Activated CD4-positive, alpha-beta T cell treated with anti-CD3 and anti-CD28 coated beads for 1 hour (primary cell): ENCODE results near the gene ELL2.

Experiments used
- DNase-seq: peaks from one replicate; pipeline ENCODE4 v3.0.0-alpha.2; 2020

Gene ELL2

DNA sequence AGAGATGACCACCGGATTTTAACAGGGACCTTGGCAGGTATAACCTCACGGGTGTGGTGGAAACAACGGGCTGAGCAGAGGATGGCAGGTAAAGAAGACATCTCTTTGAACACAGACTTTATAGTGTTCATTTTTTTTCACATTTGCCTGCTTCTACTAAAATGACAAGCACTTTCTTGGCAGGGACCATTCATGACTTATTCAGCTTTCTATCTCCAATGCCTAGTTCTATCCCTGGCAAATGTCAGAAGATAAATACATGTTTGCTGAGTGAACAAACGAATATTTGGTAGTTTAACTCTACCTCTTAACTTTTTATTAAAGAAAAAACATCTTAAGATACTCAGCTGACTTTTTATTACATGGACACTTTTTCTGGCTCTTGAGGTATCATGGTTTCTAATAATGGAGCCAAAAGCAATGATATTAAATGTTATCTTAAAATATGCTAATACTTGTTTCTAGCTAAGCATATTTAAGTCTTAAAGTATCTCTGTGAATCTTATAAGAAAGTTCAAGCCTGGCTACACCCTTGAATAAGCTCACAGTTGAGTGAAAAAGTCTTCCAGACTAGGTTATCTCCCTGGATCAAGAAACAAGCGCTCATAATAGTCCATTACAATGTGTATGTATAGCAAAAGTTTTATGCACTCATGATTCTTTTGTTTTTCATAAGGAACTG is 8.5 kb downstream of the ELL2 start:
- no peak for DNase-seq

DNA sequence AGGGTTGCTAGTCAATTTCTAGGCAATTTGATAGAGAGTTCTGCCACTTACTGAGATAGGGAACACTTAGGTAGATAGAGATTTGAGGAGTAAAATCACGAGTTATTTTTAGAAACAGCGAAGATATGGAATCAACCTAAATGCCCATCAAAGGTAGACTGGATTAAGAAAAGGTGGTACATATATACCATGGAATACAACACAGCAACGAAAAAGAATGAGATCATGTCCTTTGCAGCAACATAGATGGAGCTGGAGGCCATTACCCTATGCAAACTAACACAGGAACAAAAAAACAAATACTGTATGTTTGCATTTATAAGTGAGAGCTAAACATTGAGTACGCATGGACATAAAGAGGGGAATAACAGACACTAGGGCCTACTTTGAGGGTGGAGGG is 9.7 kb downstream of the ELL2 start:
- no peak for DNase-seq

DNA sequence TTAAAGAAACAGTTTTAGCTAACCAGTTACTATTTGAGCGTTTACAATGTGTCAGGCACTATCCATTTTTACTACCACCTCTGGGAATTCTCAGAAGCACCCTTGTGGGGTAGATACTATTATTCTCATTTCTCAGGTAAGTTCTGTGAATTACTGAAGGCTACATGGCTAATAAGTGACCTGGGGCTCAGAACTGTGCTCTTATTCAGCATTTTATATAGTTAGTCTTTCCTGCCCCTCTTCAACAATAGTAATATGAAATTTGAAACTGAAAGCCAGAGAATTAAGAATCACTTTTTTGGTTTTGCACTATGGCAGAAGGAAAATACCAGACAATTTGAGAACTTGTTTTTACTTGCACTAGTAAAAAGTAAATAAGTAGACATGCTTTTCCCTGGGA is 11.8 kb downstream of the ELL2 start:
- no peak for DNase-seq

DNA sequence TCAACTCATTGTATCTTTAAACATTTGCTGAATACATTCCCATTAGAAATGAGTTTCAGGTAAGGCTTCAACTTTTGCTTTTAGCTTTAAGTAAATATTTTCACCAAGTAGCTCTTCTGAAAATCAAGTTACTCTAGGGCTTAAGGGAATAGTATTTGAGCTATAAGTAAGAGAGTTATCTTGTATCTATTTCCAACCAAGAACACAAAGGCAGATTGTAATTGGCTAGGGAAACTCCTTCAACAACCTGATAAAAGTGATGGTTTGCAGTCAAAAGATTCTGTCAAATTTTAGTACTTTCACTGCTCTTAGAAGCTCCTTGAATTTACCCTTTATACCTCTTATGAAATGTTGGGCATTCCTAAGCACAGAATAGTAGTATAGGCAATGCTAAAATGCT is 13.0 kb downstream of the ELL2 start:
- DNase-seq: no peak

DNA sequence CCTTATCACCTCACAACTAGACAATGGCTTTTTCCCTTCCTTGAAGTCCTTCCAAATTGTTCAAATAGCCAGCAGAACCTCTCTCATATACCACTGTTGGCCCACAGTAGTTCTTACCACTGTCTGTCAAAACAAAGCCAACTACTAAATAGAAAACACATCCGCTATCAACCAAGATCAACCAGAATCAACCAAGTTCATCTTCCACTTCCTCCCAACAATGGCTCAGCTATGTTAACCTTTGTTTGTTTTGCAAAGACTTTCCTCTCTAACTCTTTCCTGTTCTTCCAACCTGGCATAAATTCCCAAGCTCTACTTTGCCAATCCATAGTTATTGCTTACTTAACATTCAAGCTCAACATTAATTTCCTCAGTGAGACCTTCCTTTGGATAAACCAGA is 15.2 kb downstream of the ELL2 start:
- no peak for DNase-seq

DNA sequence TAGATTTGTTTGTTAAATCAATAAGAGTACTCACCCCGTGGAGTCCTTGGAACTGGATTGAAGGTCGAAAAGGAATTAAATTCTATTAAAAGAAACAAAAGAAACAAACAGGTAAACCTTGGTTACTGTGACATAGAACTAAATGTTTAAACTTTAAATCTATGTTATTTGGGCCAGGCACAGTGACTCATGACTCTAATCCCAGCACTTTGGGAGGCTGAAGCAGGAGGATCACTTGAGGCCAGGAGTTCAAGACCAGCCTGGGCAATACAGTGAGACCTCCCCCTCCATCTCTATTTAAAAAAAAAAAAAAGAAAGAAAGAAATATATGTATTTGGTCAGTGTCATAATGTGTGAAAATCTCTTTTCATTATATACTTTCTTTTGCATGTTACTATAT is 18.7 kb downstream of the ELL2 start:
- no peak for DNase-seq

DNA sequence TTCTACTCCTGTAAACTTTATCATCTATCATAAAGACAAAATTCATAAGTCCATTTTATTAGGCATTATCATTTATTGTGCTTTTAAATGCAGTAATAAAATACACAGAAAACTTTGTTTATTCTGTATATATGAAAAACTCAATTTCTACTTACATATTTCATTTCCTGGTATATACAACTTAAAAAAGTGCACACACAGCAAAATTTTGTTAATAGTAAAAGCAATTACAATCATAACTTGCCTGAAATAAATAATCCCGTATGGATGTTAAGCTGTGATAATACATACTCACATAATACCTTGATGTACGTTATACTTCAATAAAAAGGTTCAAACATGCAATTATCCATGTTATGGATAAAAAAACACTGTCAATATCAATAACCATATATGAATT is 19.2 kb downstream of the ELL2 start:
- DNase-seq: no peak

DNA sequence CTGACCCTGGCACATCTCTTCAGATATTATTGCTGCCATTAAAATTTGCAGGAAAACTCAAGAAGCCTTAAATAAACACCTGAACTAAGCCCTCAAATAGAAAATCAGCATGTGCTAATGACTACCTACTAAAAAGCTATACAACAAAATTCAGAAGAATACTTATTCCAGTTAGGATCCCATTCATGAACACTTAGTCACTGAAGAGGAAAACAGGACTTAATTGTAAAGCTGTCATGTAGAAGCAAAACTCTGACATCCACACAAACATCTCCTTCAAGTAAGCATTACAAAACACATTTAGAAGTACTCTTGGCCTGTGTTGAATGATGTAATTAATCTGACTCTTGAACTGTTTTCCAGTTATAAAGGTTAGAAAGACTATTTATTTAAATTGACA is 19.9 kb downstream of the ELL2 start:
- no peak for DNase-seq

DNA sequence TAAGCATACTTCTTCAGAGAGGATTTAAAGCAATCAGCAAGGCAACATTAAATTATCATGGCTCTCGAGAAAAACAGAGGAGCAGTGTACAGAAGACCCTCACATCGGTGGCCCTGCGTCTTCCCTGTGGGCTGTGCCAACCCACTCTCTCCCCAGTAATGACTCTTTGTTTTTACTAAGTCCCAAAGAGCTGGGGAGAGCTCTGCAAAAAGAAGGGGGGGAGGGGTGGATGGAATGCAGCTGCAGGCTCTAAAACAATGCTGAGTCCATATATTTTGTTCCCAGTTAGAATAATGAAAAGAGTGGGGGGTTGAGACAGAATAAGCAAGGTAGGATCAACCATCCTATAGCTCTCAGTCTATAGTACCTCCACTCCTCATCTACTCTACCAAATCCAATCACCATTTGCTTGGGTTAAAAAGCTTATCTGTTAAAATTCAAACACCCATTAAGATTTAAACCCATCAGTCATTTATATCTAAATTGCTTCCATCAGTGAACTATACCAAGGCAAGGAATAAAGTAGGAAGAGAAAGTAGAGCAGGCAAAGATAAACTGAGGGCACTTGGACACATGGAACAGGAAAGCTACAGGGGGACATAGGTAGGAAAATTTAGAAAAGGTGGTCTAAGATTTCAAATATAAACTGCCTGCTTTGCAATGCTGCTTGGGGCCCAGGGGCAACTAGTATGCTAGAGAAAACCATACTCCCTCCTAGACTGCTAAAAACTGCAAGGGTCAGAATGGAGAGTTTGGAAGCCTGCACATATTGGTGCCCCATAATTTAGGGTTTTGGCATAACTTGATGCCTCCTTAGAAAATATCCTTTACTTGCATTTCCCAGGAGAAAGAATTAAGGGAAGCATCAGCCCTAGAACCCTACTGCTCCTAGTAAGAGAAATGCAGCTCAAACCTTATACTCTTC is 20.6 kb downstream of the ELL2 start:
- no peak for DNase-seq

DNA sequence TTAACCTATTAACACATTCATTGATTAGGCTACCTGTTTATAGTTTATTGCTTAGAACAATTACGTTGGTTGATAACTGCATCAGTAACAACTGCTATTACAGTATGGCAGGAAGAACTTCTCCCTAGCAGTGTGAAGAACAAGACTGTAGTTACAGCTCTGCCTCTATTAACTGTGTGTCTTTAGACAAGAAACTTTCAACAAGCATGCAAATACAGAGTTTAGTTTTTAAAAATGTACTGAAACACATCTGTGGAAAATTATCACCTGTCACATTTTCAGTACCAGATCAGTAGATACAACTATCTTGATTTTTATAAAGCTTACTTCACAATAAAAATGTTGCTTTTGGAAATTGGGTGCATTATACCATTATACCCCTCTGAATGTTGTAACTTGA is 22.2 kb downstream of the ELL2 start:
- DNase-seq: no peak

DNA sequence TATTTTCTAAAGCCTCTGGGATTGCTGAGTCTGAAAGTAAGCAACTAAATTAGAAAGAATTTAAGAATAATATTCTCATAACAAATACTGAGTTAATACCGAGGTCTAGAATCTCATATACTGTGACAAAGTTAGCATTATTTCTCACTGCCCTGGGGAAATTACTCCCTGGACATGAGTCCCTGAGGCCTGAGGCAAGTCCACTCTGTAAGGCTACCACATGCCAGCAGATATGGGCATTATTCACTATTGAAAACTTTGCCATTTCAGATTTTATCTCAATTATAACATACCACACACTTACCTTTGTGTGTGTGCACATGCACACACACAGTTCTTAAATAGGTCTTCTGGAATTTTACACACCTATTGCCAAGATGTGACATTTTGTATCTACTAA is 22.9 kb downstream of the ELL2 start:
- DNase-seq: no peak

DNA sequence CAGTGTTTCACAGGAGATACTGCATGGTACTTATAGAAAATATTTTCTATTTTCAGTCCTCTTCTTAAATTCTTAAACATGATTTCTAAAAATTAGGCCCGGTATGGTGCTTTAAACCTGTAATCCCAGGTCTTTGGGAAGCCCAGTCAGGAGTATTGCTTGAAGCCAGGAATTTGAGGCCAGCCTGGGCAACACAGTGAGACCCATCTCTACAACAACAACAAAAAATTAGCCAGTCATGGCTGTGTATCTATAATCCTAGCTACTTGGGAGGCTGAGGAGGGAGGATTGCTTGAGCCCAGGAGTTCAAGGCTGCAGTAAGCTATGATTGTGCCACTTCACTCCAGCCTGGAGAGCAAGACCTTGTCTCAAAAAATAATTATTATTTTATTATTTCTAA is 23.3 kb downstream of the ELL2 start:
- DNase-seq: no peak

DNA sequence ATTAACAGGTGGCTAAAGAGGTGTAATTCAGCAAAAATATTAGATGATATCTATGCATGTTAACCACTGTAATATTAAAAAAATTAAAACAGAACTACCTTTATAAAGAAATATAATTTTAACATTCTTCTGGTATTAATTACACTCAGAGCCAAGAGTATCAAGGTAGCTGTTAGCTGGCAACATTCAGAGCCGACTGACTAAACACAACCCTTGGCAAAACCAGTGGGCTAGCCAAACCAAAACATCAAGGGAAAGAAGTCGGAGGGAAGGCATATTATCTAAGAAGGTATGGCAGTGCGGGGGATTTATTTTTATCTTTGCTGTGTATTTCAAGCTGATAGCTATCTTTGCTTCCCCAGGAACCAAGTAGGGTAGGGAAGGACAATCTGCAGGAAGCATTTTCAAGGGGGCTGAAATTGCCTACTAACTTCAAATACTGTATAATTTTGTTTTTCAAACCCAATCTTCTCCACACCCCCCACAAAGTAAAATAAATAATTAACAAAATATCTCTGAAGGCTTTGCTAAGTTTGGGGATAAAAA is 24.0 kb downstream of the ELL2 start:
- no peak for DNase-seq

DNA sequence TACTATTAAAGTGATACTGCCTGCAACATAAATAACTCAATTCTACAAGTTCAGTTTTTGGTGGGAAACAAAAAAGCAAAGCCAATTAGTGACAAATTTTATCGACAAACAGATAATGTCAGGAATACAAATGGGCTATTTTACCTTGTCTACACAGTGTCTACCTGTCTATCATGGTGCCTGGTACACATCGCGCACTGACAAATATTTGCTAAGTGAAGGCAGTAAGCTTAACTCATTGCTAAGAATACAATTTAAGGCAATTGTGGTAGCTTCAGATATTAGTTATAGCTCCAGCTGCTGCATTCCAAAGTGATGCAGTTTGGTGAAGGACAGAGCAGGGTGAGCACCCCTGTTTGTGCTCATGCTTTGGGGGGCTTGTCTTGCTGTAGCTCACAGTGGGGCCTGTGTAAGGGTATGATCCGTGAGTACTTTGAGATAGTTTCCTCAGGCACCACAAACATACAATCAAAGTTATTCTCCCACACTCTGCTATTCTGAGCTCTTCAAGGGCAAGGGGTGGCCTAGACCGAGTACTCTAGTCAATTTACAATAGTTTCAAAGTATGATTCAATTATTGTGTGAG is 24.7 kb downstream of the ELL2 start:
- DNase-seq: no peak

DNA sequence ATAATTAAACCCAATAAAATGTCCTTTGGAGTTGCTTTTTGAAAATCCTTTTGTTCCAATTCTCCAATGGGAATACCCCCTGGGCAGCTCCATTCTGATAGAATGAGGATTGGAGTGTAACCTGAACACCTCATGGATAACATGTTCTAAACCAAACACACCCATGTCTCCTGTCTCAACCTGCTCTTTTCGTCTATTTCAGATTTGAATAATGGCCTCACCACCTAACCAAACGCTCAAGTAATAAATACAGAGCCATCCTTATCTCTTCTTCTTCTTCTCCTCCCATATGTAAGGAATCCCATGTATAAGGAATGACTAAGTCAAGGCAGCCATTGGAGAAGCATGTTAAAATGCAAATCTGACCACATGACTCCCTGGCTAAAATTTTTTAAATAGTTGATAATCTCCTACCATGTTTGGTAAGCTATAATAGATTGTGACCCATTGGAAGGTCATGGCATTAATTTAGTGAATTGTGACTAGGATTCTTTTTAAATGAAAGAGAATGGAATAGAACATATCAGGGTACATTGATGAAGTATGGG is 26.0 kb downstream of the ELL2 start:
- DNase-seq: no peak

DNA sequence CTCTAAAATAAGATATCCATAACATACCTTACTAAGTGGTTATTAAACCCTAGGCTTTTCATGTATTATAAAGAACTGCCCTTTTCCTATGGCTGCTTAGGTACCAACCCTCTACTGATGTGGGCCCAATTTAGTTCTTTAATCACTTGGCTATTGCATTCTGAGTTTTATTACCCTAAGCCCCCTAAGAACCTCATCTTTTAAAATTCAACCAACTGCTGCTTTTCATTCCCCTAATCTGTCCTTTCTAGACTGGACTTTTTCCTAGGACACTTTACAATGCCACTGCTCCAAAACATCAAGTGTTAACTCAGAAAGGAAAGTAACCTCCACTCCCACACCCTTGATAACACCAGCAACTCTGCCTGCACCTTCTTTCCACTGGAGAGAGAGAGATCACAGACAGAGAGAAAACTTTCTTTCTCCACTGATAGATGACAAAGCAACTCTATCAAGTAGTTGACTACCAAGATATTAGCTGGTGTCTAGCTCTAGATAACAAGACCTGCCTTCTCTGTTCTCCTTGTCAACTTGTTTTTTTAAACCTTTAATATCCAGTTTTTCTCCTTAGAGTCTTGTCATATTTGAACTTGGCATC is 27.3 kb downstream of the ELL2 start:
- DNase-seq: no peak

DNA sequence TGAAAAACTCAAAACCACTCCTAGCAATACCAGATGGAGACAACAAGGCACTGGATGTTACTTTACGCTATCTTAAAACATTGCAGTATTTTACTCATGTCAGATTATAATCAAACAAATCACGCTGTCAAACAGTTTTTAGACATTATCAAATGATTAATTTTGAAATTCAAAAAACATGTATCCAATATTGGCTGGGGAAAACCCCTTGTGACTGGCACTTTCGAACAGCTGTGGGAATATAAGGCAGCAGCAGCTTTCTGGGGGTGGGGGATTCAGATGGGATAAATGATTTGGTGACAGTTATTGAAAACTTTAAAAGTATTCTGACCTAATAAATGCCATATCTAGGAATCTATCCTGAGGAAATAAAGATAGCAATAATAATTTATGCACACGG is 28.7 kb downstream of the ELL2 start:
- DNase-seq: no peak

DNA sequence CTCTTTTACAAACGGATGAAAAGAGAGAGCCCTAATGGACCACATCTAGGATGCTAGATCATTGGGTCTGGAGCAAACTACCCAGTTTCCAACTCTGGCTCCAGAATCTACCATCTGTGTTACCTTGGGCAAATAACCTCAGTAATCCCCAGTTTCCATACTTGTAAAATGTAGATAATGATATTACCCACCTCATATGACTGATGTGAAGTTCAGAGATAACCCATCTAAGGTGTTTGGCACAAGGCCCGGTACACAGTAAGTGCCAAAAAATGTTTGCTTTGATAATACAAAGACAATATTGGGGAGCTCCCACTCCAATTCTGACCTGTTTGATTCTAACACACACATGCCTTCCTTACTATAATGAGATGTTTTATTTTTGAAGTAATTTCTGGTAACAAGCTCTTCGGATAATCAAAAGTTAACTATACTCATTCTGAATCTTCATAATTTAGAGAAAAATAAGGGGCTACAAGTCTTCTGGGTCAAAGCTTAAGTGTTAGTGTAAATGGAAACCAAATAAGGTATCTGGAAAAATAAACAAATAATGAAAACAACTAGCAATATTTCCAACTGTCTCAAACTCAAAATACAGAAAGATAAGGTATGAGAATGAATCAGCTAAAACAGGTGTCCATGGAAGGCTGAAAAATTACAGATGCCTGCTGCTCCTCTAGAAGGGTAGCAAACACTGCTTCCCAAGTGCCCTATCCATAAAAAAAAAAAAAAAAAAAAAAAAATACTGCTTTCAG is 30.4 kb downstream of the ELL2 start:
- no peak for DNase-seq

DNA sequence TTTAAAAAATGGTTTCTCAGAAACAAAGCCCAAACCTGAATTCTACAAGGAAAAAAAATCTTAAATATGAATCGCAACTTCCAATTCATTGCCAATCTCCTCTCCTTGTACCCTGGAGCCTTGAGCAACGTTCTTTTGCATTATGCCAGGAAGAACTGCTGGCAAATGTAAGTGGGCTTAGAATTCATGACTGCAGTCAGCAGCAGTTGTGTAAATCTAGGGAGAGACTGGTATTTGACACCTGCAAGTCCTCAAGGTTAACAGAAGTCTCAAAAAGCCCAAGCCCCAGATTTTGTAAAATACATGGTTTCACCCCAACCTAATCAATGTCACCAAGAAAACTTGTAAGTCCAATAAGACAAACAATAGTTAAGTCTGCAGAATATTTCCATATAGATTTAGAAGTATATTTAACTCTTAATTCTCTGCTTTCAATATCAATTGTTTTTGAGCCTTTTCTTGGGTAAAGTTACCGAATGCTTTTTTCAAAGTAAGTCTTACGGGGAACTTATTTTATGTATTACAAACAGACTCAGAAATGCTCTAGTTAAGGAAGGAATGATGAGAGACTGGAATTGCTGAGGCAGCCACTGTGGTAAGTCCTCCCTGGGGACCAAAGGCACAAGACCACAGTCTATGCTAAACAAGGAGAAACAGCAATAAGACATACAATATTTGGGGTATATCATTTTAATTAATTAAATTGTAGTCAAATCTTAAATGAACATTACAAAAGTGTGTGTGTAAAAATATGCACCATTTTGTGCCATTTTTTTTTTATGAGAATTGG is 31.3 kb downstream of the ELL2 start:
- no peak for DNase-seq

DNA sequence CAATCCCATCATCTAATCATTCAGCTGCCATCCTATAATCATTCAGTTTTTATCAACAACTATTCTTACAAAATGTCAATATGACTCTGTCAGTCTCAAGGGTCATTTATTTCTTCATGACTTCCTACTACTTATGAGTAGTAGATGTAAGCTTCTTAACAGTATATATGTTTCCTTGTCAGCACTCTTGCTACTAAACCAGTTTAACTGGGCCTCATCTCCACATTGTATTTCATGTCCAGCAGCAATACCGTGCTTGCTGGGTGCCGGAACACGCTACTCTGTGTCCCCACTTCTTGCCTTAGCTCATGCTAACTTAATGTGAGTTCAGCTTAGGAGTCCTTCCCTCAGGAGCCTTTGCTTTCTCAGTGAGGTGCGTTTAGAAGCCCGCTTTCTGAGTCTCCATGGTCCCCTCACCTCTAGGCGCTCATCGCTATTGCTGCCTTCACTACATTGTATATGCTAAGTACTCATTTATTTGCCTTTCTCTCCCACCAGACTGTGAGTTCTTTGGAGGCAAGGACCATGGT is 32.9 kb downstream of the ELL2 start:
- no peak for DNase-seq
